Gastroesophageal sphincter (tissue), 3 donors: ENCODE results near the gene CHD5.

ENCODE experiments used
- CTCF ChIP-seq, 4 experiments: fragments of 200-600 bp in 2 of 4; fragments of 450-650 bp in 2 of 4; sonication (generic) in 1 of 4; IDR thresholded peaks; one replicate each; pipeline ENCODE4 v1.5.1; 2017 to 2019; ENCODE audit warnings: antibody characterized with exemption in 4 of 4, mild to moderate bottlenecking in 2 of 4, moderate library complexity in 2 of 4
- POLR2A ChIP-seq, 2 donors: fragments of 450-650 bp; IDR thresholded peaks; one replicate each; pipeline ENCODE4 v1.6.1; 2017; ENCODE audit warnings: antibody characterized with exemption in 2 of 2, mild to moderate bottlenecking in 2 of 2, moderate library complexity in 1 of 2
- POLR2AphosphoS5 ChIP-seq: sonication (generic); formaldehyde crosslinking; IDR thresholded peaks from one replicate; pipeline ENCODE4 v1.6.1; 2017; ENCODE audit warnings: antibody characterized with exemption

DNA sequence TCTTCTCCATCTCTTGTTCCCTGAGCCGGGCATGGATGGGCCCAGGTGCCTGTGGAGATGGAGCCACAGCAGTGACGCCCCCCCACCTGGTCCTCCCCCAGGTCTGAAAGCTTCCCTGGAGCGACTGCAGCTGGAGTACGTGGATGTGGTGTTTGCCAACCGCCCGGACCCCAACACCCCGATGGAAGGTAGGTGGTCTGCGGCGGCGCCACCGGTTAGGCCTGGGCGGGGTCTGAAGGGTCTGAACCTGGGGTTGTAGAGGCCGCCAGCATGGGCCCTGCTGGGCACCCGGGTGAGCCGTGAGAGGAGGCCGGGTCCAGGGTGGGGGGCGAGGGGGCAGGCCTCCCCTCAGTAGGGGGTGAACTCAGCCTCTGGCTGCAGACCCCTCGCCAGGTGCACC, 89.8 kb downstream of the CHD5 start:
- TF ChIP-seq CTCF (IDR thresholded peaks at IDR 0.05): no peak
- no peak for TF ChIP-seq POLR2A (IDR thresholded peaks at IDR 0.05)
- TF ChIP-seq POLR2AphosphoS5: no peak
